Measurements from ENCODE around the gene STIM2.
"Not testable (repeated sequence)": the region's sequence is repeated elsewhere in the genome, so short reads cannot be mapped to it uniquely, and the experiment has no call there.

Gene STIM2

DNA sequence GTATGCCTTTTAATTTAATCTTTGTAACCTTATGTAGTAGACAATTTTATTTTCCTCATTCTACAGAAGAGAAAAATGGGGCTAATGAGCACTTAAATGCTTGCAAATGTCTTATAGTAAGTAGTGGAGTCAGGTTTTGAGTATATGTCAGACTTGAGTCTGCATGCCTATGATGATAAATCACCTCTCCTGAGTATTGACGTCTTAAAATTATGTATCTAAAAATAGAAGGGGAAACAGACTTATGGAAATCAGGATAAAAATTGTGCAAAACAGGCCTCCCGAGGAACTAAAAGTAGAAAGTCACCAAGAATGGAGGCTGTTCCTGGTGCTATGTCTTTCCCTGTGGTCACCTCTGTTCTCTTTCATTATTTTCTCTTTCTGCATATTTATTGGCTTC is 92.7 kb downstream of the STIM2 start:
- DNase-seq (ENCODE audit: low spot score): no peak

GRCh38 chr4:26953770-26954423 is 93.3 kb downstream of the STIM2 start:
- no peak for DNase-seq (ENCODE audit: low spot score)

DNA sequence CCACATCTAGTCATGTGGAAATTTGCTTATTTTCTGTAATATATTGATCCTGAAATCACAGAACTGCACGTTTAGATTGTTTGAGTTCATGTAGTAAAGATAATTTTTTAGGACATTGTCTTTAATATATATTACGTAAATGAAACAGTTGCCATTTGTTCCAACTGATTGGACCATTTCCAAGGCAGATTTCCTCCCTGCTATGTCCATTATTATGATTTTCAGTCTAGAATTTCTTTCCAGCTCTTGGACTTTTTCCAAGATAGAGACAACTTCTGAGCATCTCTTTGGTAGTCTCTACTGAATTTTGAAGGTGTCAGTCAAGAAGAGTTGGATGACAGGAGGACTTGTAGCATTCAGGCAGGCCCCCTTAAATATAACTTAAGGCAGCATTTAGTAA is 94.6 kb downstream of the STIM2 start:
- DNase-seq (ENCODE audit: low spot score): no peak

DNA sequence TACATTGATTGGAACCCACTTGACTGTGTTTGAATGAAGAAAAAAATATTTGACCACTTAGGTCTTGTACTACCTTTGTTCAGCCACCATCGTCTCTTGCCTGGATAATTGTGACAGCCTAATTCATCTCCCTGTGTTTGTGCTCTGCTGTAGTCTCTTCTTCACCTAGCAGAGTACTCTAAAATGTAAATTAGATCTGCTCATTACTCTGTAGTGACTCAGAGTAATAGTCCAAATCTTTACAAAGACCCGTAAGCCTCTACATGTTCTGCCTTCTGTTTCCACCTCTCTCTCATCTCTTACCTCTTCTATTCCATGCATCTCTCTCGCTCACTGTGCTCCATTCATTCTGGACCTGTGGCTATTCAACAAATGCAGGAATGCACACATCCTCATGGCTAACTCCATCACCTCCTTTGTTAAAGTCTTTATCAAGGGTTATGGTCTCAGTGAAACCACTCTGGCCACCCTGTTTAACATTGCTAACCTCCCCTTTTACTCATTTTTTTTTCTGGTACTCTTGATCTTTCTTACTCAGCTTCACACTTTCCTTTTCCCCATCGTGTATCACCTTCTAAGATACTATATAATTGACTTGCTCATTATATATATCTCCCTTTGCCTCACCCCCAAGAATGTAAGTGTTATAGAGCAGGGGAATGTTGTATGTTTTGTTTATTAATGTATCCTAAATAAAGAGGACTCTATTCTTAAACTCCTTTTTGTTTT is 98.4 kb downstream of the STIM2 start:
- no peak for DNase-seq (ENCODE audit: low spot score)

GRCh38 chr4:26959654-26960047 is 99.0 kb downstream of the STIM2 start:
- no peak for DNase-seq (ENCODE audit: low spot score)

GRCh38 chr4:26962720-26963119 is 102.1 kb downstream of the STIM2 start:
- no peak for DNase-seq (ENCODE audit: low spot score)

- DNase-seq (ENCODE audit: low spot score): no peak
Measured at GRCh38 chr4:26964512-26964911, 103.9 kb downstream of the STIM2 start.

DNA sequence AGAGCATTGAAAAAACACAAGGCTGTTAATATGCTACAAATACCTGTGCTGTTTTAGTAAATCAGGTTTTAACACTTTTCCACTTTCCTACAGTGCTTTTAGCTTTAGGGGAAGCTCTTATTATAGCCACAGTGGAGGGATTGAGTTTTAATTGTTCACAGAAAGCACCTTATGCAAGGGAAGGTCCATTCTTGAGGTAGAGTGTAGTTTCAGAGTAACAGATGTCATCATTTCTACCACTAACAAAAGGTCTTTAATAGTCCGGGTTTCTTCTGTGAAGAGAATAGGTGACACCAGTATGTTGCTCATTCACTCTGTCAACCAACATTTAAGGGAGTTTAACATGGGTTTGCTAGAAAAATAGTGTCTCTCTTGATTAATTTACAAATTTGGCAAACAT is 104.4 kb downstream of the STIM2 start:
- DNase-seq (ENCODE audit: low spot score): no peak

DNA sequence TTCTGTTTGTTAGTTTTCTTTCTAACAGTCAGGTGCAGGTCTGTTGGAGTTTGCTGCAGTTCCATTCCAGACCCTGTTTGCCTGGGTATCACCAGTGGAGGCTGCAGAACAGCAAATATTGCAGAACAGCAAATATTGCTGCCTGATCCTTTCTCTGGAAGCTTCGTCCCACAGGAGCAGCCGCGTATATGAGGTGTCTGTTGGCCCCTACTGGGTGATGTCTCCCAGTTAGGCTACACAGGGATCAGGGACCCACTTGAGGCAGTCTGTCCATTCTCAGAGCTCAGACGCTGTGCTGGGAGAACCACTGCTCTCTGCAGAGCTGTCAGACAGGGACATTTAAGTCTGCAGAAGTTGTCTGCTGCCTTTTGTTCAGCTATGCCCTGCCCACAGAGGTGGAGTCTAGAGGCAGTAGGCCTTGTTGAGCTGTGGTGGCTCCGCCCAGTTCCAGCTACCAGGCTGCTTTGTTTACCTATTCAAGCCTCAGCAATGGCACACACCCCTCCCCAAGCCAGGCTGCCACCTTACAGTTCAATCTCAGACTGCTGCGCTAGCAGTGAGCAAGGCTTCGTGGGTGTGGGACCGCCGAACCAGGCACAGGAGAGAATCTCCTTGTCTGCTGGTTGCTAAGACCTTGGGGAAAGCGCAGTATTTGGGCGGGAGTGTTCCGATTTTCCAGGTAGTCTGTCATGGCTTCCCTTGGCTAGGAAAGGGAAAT is 115.0 kb downstream of the STIM2 start:
- DNase-seq (ENCODE audit: low spot score): not testable (repeated sequence)

- DNase-seq (ENCODE audit: low spot score): no peak
Measured at GRCh38 chr4:26978387-26979053, 117.9 kb downstream of the STIM2 start.

DNA sequence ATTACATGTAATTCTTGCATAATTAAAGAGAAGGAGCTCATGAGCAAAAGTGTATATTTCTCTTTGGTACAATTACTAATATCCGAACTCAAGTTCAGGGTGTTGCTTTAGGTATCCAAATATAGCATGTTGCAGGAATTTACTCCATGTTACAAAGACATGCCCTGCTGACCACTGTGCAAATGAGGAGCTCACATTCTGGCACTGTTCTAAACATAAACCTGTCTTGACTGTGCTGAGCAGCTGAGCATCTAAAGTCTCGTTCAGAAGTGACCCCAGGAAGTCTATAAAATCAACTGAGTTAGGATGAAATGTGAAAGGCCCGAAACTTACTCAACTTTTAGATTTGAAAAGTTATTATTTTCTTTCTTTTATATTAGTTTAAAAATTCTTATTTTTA is 124.3 kb downstream of the STIM2 start:
- no peak for DNase-seq (ENCODE audit: low spot score)

GRCh38 chr4:26985873-26986272 is 125.2 kb downstream of the STIM2 start:
- no peak for DNase-seq (ENCODE audit: low spot score)

- DNase-seq (ENCODE audit: low spot score): no peak
Measured at GRCh38 chr4:26987191-26987590, 126.5 kb downstream of the STIM2 start.

- DNase-seq (ENCODE audit: low spot score): no peak
Measured at GRCh38 chr4:26991057-26991456, 130.4 kb downstream of the STIM2 start.

- no peak for DNase-seq (ENCODE audit: low spot score)
Measured at GRCh38 chr4:26992657-26993361, 132.2 kb downstream of the STIM2 start.

- DNase-seq (ENCODE audit: low spot score): no peak
Measured at GRCh38 chr4:26993539-26993938, 132.9 kb downstream of the STIM2 start.

DNA sequence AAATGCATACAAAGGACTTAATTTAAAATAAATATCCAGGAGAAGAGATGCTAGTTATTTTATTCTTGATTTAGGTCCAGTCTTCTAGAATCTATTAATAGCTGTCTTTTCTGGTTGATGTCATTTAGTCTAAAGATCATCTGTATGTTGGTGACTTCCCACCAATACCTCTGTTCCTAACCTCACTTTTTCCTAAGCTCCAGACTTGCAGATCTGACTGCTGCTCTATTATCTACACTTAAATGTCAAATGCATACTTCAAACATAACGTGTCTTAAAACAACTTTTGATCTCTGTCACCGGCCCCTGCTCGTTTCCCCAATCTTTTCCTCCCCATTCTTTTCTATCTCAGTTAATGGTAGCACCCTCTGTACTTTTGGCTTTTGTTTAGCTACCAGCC is 133.3 kb downstream of the STIM2 start:
- DNase-seq (ENCODE audit: low spot score): no peak

- no peak for DNase-seq (ENCODE audit: low spot score)
Measured at GRCh38 chr4:26995316-26995715, 134.7 kb downstream of the STIM2 start.

GRCh38 chr4:26996745-26997144 is 136.1 kb downstream of the STIM2 start:
- no peak for DNase-seq (ENCODE audit: low spot score)

GRCh38 chr4:26999689-27000088 is 139.0 kb downstream of the STIM2 start:
- no peak for DNase-seq (ENCODE audit: low spot score)

GRCh38 chr4:27000122-27000521 is 139.5 kb downstream of the STIM2 start:
- no peak for DNase-seq (ENCODE audit: low spot score)

- peak; percentile 6 for DNase-seq (ENCODE audit: low spot score)
Measured at GRCh38 chr4:27000820-27001219, 140.2 kb downstream of the STIM2 start.
